NCI-H526 (cell line): ENCODE data around the gene ATP11C.
A peak's percentile ranks its signal among the peaks of the same experiment; 100 is the strongest.
"Not testable (repeated sequence)": the region's sequence is repeated elsewhere in the genome, so short reads cannot be mapped to it uniquely, and the experiment has no call there.

Experiments
- DNase-seq, 2 experiments: peaks; one replicate each; lab custom pipeline; 2025; lab: John Stamatoyannopoulos, UW

ATP11C gene

DNA sequence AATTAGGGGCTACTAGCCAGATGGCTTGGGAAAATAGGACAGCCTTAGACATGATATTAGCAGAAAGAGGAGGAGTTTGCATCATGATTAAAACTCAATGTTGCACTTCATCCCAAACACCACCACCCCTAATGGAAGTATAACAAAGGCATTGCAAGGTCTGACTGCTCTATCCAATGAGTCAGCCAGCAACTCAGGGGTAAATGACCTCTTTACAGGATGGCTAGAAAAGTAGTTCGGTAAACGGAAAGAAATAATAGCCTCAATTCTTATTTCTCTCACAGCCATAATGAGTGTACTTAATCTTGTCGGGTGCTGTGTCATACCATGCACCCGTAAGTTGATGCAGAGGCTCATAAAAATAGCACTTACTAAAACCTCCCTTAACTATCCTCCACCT is 76.0 kb downstream of the ATP11C start:
- DNase-seq, result not testable (repeated sequence)

DNA sequence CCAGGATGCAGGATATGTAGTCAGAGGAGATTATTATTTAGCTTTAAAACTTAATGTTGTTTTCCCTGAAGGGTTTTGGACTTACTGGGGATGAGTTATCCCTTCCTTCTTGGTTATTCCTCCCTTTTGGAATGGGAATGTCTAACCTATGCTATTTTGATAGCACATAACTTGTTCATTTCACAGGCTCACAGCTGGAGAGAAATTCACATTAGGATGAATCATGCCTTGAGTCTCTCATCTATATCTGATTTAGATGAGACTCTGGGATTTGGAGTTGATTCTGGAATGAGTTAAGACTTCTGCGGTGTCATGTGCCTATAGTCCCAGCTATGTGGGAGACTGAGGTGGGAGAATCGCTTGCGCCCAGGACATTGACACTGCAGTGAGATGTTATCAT is 81.1 kb downstream of the ATP11C start:
- DNase-seq, result no peak

DNA sequence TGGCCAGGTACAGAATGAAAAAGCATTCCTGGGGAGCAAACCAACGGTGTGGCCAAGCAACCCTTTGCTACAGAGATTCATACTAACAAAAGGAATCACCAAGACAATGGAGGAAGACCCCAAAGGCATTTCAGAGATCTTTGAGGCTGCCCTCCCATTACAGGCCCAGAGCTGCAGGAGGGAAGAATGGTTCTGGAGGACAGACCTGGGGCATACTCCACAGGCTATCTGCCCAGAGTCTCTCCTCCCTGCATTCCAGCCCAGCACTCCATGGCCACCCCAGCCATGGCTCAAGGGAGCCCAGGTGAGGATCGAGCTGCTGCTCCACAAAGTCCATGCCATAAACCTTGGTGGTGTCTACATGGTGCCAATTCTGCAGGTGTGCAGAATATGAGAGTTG is 81.9 kb downstream of the ATP11C start:
- no peak for DNase-seq

DNA sequence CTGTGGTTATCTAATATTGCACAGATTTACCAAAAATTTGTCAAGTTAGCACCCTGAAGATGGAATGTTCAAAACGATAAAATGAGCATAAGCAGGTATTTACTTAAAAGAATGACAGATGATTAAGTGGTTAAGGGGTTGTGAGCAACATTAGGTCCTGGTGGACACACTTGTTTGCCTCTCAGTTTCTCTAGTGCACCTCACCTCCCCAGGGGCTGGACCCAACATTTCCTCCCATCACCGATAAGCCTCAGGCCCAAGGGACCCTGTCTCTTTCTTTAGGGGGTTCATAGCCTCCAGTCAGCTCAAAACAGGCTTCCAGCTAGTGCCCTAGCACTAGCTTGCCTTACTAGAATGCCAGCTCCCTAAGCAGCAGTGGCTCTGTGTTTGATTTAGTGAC is 88.0 kb downstream of the ATP11C start:
- no peak for DNase-seq

DNA sequence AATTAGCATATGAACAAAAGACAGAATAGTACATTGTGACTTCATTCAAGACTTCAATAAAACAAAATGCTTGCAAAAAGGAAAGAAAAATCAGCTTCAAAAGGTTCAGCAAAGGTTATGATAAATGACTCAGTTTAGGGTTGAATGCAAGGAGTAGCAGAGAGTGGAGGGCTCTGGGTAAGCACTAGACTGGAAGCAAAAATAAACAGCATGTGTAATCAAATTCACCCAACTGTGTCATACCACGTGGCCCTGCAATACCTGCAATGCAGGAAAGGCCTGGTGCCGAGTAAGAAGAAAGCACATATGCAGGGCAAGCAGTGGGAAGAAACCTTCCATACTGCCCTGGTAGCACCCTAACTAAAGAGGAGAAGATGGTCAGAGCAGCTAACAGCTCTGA is 88.7 kb downstream of the ATP11C start:
- peak in 1 of 2 experiments; percentile 13 for DNase-seq

DNA sequence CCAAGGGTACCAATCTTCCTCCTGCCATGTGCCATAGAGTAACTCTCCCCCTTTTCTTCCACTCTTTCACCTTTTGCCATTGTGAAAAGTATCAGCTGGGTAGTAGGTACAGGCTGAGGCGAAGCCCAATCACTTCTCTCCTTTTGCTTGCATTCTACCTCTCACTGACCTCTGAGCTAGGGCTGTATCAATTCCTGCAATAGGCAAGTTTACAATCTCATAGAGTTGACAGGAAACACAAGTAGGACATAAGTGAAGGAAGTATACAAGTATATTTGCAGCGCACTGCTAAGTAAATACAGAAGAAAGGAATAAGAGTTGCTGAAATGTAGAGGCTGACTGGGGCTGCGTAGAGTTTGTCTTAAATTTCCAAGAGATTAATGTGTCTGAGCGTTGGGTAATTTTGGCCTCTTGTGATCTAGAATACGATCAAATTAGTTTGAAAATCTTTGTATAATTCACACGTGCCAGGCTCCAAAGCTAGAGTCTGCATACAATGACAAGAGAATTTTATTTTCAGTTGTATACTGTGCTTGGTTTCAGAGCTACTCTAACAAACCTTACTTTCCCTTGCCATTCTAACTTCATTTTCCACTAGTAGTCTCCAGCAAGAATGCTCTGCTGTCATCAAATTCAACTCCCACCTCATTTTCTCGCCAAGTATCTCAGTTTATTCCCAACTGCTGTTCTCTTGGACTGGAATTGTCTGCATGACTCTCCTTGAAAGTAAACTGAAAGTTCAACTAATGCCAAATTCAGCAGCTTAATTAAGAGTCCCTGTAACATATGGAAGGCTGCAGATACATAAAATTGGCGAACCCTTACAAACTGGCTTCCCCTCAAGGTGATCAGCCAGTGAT is 90.3 kb downstream of the ATP11C start:
- no peak for DNase-seq

DNA sequence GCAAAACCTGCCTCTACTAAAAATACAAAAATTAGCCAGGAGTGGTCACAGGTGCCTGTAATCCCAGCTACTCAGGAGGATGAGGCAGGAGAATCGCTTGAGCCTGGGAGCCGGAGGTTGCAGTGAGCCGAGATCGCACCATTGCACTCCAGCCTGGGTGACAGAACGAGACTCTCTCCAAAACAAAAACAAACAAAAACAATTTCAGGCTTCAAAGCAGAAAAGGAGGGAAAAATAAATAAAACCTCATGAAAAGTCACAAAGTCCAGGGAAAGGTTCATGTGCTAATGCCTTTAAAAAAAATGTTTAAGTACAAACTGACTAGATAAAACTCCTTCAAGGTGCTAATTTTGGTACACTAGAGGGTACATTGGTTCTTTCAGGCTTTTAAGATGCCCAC is 96.5 kb downstream of the ATP11C start:
- not testable (repeated sequence) for DNase-seq

DNA sequence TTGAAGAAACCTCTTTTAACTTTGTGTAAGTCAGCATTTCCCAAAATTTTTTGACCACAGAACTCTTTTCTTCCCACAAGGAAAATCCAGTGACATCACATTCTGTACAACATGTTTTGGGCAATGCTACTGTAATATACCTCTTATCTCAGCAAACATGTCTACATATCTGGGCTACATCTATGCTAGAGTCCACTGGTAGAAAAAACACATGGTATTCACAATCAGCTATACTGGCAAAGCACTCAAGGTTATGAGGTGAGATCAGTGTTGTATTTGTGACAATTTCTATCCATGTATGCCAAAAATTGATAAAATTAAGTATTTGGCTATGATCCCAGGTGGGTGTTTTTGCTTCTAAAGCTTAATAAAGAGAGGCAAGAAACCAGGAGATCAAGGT is 98.0 kb downstream of the ATP11C start:
- no peak for DNase-seq

DNA sequence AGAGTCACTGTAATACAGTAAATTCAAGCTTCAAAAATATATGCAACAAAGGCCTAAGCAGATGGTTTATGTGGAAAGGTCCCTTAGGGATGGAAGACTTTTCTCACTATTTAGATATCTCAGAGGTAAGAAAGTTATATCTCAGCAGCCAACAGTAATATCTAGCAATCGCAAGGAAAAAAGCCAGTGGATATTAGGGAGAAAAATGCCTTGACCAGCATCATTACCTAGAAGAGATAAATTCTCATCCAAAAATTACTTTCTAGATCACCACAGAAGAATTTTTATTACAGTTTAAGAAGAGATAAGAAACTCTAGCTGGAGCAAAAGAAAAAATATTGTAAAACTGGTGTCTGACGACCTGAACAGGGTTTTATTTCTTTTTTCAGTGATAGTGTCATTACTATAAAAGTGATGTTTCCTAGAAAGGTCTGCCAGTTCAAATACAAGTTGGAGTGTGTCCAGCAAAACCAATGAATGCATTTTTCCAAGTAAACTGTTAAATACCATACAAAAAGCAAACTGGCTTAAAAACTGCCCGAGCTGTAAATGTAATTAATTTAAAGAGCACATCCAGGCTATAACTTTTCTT is 100.0 kb downstream of the ATP11C start:
- no peak for DNase-seq

DNA sequence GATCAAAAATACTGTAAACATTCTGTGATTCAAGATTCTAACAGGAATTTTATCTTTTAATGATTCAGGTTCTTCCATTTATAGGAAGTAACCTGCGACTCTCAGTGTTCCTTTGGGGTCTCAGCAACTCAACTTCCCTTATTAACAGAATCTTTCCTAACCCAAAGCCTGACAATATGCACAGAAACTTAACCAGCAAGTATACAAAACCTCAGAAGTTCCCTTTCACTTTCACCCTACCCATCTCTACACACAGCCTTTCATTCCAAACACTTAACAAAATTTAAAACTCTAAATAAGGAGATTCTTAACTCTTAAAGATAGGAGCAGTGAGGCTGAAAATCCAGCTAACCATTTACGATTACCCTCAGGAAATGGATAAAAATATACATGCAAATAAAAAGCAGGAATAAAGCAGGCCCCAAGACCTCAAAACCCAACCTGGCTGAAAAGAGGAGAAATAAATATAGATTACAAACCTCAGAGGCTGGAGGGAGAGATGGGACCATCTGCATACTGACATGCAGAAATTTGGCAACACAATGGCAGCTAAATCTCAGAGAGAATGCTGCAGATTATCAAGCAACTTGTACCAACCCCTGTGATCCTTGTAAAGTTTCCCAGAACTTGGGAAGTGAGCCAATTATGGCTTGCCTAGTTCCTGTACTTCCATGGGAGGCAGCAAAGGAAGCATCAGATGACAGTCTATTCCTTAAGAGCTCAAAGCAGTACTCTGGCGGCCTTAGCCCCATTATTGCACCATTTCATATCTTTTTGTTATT is 101.0 kb downstream of the ATP11C start:
- no peak for DNase-seq

DNA sequence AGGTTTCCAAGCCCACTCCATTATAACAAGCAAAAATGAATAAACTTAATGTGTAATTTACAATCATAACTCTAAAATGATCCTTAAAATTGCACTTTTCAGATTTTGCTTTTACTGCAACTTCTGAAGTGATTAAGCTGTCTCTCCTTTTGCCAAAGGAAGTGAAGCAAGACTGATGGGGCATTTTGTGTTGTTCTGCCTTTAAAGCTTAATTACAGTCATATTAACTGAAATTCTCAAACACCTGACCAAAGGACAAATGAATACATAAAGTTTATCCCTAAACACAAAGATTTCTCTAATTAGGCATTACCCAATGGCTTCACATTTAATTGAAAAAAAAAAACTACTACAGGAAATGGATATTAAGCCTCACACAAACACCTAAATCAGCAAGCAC is 101.8 kb downstream of the ATP11C start:
- no peak for DNase-seq

DNA sequence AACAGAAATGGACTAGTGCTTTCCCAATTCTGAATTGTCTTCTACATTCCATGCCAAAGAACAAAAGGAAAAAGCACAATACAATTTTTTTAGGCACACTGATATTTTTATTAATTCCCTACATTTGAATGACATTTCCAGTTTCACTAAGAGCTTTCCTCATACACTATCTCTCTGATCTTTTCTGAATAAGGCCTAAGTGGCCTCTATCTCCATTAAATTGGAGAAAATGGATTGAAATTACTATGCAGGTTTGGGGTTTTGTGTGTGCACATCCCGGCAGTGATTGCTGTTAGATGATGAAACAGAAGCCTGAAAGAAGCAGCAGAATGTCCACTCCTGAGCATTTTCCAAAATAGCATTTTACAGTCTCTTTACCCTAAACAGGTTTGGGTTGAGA is 104.0 kb downstream of the ATP11C start:
- no peak for DNase-seq

DNA sequence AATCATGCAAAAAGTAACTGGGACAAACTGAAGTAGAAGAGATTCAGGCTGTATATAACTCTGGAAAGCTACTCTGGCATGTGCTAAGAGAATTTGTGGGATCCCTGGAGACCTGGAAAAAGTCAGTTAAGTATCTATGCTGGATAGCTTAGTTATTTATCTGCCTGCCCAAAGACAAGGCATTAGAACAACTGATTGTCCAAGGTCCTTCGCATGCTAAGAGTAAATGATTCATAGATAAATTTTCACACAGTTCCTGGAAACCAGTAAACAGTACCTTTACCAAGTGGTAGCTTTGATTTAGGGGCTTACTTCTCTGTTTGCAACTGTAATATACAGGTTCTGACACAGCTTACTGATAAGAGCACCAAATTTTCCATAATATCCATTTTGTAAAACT is 104.8 kb downstream of the ATP11C start:
- DNase-seq, result no peak

DNA sequence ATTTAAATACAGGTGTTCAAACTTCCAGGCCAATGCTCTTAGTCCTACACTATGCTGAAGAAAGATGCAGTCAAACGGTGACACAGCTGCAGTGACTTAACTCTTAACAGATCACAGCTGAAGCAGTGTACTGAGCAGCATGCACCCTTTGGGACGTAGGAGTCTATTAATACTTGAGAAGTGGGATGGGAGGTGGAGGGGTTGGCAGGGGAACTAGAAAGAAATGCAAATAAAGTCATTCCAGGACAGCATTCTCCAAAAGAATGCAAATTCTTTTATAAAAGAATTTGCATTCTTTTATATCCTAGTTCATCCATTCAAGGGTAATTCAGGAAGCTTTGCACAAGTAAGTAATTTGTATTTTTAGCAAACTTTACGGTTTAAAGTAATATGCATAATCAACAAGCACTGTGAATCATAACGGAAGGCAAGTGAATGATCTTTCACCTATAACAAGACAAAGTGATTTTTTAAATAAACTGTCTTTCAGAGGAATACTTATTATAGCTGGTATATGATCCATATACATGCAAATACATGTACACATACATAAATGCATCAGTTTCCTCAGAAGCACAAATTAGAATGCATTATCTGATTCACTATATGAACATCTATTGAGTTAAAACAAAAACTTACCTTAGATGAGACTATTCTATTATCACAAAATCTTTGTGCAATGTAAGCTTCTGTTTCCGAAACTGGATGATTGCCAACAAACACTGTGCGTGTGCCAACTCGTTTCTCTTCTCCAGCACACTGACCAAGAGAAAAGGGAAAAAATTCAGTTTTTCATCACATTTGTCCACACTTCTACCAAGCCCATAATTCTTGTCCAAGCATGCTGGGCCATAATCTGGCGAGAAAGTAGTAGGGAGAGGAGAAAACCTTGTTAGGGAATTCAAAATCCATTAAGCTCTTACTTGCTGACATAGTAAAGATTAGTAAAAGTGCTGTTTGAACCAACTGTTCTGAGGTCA is 106.5 kb downstream of the ATP11C start:
- DNase-seq, result peak; percentile 73 to 79

DNA sequence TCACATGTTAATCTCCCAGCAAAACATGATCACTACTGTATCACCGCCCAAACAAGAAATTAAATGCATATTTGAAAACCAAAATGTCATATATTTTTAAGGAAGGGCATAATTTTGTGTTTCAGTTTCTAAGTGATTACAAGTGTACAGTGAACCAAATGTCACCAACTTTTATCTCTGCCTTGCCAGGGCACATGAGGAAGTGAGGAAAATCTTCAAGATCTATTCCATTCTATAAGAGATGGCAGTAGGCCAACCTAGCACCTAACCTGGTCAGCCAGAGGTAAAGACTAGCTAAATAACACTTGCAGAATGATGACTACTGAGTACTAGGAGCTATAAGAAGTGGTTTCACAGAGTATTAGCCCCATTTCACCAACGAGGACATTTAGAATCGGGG is 107.2 kb downstream of the ATP11C start:
- DNase-seq, result no peak

DNA sequence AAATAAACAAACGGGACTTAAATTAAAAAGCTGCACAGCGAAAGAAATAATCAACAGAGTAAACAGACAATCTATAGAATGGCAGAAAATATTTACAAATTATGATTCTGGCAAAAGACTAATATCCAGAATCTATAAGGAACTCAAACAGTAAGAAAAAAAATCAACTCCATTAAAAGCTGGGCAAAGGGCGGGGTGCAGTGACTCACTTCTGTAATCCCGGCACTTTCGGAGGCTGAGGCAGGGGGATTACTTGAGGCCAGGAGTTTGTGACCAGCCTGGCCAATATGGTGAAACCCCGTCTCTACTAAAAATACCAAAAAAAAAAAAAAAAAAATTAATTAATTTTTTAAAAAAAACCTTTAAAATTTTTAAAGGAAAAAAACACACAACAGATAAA is 109.0 kb downstream of the ATP11C start:
- no peak for DNase-seq

DNA sequence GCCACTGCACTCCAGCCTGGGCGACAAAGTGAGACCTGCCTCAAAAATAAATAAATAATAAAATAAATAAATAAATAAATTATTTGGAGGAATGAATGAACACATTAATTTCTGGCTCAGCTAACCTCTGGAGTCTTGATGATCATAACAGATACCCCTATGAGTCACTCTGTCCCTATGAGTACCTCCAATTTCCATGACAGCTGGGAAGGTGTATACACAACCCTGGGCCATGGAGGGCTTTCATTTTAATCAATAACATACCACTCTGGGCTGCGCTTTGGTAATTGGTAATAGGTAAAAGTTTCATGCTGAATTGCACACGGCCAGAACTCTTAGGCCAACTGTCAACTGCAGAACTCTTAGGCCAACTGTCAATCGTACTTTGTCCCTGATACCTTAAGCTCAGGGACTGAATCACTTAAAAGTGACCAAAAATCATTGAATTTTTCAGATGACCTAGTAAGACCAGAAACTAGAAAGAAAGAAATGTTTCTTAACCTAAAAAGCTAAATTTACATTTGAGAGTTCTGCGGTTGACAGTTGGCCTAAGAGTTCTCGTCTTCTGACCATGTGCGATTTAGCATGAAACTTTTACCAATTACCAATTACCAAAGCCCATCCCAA is 112.4 kb downstream of the ATP11C start:
- DNase-seq, result no peak

DNA sequence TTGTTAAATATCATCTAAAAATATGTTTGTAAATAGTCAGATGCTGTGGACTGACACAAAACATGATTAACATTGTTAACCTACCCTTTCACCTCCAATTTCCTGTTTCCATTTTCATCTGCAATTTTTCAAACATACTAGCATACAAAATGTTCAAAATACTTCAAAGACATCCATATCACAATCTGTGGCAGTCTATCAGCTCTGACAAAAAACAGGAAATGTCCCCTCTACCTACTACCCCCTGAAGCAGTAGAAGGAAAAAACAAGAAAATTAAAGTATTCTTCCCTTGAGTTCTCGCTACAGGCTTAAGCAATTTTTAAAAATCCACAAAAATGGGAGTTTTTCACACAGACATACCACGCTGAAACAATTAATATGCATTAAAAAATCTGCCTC is 116.6 kb downstream of the ATP11C start:
- no peak for DNase-seq

DNA sequence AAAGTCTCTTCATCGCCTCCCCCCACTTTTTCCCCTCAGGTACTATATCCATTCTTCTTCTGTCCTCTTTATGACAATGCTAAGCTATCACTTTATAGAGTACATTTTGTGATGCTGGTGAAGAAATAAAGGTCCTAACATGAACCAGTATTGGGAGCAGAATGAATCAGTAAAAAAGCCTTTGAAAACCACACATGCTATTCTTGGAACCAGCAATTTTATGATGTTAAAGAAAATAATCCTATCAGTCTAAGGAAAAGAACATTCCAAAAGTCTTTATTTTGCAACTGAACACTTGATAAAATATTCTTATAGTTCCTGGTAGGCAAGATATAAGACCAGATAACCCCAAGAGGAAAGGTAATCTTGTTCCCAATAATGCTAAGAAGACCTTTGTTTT is 117.1 kb downstream of the ATP11C start:
- DNase-seq, result no peak

DNA sequence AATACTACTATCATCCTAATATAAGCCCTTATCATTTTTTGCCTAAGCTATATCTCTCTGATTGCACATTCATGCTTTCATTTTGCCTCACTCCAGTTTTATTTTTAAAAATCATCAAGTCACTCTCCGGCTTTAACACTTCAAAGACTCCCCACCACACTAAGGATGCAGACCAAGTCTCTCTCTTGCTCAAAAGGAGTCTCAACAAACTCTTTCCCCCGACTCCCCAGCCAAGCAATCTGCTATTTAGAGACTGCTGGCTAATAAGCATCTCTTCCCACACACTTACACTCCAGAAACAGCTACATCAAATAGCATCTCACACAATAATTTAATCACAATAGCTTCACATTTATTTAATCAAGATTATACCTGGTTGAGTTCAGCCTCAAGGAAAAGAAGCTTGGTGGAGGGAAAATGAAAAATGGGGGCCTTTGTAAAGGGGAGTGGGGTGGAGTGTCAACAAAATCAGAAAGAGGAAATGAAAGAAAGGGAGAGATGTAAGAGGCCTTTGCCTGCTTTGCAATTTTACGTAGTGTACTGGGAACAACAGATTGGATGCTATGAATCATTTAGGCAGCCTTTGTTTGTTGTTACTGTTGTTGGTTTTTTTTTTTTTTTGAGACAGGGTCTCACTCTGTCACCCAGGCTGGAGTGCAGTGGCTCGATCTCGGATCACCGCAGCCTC is 120.8 kb downstream of the ATP11C start:
- DNase-seq, result no peak

DNA sequence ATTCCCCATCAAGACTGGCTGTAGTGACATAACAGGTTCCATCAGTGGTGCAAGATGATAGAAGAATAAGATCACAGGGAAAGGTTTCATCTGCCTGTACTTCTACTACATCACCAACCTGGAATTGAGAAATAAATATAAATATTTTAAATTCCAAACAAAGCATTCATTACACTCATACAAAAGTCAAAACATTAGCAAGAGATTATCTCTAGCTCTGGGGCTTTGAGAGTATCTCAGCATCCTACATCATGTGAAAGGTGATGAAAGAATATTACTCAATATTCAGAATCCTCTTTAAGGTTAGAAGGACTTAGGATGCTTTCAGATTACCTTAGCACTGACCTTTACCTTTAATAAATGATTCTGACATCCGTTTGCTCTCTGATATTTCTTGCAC is 128.4 kb downstream of the ATP11C start:
- no peak for DNase-seq
